SH-SY5Y (cell line): ENCODE measurements around the gene ATE1.

Experiments used
- GATA2 ChIP-seq: IDR thresholded peaks from 2 replicates; pipeline ENCODE4 v1.6.1; 2011; ENCODE audit warnings: mild to moderate bottlenecking, low read depth, low read length
- GATA3 ChIP-seq: IDR thresholded peaks from 2 replicates; pipeline ENCODE4 v1.6.1; 2011; ENCODE audit warnings: low read depth, mild to moderate bottlenecking, low read length, moderate library complexity

GRCh38 chr10:121766426-121766825 is 161.4 kb downstream of the ATE1 start:
- TF ChIP-seq GATA2, result no peak
- no peak for TF ChIP-seq GATA3
